Measurements from ENCODE around the gene FRMD6.

GRCh38 chr14:51663783-51664326 lies 12.1 kb downstream of the FRMD6 start:
- TF ChIP-seq POLR2A (IDR thresholded peaks at IDR 0.05), result no peak
- no peak for TF ChIP-seq CTCF (IDR thresholded peaks at IDR 0.05)

Measured in right lobe of liver (tissue), 4 donors.